DMS114 treated with DMSO at 0.1 percent for 48 hours (cell line): ENCODE results near the gene FGFBP1.
"Not testable (repeated sequence)": the region's sequence is repeated elsewhere in the genome, so short reads cannot be mapped to it uniquely, and the experiment has no call there.

Source experiments
- DNase-seq: peaks from one replicate; lab custom pipeline; 2025; ENCODE audit not compliant: unreplicated experiment; lab: John Stamatoyannopoulos, UW

Gene FGFBP1

DNA sequence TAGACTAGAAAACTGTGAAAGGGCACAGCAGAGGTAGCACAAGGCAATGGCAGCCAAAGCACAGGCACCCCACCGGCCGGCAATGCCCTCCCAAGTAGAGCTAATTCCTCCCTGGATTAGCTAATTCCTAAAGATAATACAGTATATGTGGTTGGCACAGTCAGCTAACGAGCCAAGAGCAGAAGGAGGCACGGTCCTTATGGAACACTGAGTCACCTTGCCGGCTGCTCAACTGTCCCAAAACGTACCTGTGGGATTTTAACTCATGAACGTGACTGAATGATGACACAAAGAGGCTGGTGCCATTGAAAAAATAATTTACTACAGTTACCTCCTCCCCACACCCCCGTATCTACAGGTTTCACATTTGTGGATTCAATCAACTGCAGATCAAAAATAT lies 9.1 kb upstream of the FGFBP1 start:
- DNase-seq = no peak

DNA sequence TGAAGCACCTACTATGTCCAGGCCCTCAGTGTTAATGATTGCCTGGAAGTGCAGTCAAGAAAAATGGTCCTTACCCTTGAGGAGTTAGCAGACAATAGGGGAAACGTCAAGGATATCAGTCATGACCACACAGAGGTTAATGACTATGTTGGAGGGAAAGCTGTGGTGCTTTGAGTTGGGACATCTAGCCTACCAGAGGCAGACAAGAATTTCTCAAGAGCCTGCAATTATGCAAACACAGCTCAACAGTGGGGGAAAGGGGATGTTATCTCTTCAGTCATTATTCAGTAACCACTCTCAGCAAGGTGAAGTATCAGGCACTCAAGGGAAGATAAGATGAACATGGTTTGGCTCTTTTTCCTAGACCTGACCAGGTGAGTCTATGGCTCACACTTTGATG lies 7.0 kb upstream of the FGFBP1 start:
- no peak for DNase-seq

DNA sequence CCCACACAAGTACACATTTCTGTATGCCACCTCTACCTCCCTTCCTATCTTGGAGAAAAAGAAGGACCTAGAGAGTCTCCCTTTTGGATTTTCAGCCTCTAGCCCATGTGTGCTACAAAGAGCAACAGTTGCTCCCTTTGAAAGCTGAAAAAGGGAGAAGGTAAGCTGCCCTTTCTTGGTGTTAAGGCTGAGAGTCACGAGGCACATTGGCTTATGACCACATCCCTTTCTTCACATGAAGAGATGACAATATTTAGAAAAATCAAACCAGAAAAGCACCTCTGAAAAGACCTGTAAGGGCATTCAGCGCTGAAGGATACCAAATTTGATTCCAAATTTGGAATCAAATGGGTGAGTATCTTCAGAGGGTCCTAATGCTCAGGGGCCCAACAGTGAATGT lies 6.4 kb upstream of the FGFBP1 start:
- DNase-seq = no peak

DNA sequence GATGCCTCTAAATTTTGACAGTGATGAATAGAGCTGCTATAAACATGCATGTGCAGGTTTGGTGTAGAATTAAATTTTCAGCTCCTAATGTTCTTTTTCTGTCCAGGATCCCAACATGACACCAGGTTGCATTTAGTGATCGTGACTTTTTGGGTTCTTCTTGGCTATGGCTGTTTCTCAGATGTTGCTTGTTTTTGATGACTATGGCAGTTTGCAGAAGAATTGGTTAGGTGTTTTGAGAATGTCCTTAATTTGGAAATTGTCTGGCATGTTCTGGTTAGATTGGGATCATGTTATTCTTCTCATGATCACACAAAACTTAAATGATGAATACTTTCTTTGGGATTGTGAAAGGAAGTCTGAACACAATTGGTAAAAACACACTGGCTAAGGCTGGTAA lies 3.7 kb upstream of the FGFBP1 start:
- no peak for DNase-seq

DNA sequence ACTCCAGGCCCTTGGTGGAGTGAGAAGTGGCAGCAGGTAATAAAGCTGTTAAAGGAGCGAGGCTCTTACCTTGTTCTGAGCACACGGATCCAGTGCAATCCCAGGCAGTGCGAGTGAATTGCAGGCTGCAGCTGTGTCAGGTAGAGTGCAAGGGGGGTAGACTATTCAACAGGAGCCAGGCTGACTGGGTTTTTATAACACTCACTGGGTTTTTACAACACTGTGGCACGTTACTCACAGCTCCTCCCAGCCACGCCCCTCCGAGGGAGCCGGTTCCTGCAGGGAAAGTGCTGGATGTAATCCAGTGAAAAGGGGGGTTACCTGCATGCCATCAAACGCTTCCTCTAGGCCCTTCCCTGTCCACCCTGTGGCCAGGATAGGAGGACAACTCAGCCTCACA lies 358 bp downstream of the FGFBP1 start:
- no peak for DNase-seq

DNA sequence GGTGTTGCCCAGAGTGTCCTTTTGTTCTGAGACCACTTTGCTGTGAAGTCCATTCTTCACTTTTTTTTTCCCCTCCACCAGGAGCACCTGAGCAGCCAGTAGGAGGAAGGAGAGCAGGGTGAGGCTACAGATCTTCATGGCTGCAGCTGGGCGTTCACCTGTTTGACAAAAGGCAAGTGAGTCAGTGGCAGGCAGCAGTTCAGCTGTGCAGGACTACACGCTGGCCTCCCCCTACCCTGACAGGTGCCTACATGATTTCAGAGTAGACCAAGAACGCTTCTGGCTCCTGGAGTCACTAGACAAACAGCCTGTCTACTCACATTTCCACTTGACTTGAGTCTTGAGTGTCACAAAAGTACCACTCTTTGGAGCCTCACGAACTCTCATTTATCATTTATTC lies 2.0 kb downstream of the FGFBP1 start:
- DNase-seq = no peak

DNA sequence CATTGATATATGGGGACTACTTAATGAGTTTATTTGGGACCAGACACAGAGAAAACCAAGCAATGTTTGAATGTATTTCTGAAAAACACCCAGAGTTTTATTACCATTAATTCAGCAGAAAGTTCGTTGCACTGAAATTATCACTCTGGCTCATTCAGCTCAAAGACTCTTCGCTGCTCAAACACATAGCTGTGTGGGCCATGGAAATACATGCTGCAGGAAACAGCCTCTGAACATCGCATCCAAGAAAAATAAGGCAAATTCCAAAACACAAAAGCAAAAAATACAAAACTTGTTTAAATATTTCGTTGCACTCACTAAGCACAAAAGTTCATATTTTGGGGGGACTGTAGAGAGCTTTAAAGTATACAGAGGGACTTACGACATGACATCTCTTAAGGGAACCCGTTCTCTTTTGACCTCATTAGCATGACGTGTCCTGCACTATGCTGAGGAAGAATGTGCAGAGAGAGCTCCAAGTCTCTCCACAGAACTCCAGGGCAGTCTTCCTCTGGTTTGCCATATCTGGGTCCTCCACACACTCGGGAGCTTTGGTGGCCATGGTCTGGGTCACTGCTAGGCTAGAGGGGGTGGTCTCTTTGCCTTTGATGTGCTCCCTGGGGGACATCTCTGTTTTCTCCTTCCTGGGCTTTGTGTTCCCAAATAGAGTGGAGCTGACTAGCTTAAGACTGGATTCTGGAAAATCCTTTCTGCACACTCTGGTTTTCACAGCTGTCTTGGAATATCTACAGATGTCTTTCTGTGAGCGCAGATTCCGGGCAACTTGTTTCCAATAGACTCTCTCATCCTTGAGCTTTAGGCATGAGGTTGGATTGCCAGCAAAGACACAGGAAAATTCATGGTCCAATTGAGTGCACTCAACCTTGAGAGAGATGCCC lies 2.8 kb downstream of the FGFBP1 start:
- no peak for DNase-seq

DNA sequence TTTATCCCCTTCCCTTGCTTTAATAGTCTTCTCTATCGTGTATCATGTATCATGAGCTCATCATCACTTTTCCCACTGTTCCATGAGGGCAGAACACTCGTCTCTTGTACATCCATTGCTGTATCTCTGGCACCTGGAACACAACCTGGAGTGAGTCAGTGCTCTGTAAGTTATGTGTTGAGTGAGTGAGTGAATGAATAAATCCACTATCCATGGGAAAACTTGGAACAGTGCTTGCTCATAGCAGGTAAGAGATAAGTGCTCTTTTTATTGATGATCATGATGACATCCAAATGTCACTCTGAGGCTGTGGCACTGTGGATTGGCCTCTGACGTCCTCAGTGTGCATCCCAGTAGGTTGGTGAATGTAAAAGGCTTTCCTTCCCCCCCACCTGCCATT lies 4.3 kb downstream of the FGFBP1 start:
- no peak for DNase-seq

DNA sequence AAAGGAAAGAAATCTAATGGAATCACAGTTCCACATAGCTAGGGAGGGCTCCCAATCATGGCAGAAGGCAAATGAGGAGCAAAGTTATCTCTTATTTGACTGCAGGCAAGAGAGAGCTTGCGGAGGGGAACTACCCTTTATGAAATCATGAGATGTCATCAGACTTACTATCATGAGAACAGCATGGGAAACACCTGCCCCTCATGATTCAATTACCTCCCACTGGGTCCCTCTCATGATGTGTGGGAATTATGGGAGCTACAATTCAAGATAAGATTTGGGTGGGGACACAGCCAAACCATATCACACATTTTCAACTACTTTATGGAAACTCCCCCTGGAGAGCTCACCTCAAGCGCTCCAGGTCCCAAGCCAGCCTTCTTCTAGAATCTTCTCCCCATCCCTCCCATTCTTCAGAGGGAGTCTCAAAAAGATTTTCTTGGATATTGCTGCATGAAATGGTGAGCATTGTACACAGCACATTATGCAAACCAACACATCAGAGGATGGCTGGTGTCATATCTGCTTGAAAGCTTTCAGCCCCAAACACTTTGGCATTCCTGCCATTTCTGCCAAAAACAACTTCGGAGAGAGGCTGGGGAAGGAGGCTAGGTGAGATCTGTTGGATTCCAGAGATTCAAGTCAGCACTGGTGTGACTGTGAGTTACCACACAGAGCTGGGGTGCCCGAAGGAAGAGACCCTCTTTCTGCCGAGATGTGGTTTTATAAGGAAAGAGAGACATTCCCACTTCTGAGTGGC lies 6.9 kb downstream of the FGFBP1 start:
- no peak for DNase-seq

DNA sequence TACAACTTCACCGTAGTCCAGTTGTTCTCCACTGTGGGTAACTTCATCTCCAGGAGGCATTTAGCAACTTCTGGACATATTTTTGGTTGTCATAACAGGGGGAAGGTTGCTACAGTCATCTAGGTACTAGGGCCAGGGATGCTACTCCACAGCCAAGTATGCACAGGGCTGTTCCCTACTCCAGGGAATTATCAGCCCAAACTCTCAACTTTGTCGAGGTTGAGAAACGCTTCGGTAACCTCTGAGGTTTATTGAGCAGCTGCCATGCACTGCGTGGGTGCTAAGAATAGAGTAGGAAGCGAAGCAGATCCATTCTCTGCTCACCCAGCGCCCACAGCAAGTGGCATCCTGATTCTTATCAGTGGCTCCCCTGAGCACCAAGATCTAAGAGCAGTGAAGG lies 8.2 kb downstream of the FGFBP1 start:
- DNase-seq = no peak

DNA sequence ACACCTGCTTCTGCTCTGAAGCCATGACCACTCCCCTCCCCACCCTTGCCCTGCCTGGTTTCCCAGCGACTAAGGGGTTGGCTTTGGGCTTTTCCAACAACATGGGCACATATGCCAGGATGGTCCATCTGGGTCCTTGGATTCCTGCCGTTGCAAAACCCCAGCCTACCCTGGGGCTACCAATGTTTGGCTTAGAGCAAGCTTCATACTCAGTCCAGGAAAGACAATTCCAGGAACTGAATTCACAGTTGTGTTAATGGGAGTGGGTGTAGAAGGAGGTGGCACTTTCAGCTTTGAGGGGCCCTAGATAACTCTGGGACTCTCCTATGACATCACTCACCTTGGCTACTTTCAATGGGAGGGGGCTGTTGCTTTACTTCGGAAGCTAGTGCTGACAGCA lies 9.0 kb downstream of the FGFBP1 start:
- DNase-seq = no peak

DNA sequence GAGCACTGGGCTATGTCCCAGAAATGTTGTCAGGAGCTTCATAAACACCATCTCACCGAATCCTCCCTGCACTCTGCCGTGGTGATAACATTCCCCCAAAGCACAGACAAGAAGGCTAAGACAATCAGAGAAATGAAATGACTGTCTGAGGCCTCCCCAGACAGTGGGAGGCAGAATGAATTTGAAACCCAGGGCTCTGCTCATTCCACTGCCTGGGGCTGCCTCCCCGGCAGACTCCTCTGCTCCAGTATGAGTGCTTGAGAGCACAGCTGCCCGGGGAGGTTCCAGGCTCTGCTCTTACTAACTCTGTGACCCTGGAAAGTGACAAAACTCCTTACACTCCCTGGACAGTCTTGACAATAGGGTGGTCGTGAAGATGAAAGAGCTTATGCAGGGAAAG lies 9.7 kb downstream of the FGFBP1 start:
- DNase-seq = no peak

DNA sequence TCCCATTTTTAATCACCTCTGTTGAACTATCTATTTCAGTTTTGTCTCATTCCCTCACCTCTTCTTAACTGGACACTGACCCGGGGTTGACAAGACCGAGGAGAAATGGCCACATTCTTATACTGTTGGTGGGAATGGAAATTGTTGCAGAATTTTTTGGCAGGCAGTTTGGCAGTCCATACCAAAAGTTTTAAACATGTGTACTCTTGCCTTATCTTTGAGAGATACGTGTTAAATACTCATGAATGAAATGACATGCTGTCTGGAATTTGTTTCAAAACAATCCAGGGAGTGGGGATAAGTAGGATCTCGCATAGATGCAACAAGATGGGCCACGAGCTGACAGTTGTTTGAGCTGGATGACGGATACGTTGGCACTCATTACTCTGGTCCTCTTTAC lies 12.1 kb downstream of the FGFBP1 start:
- DNase-seq = no peak

DNA sequence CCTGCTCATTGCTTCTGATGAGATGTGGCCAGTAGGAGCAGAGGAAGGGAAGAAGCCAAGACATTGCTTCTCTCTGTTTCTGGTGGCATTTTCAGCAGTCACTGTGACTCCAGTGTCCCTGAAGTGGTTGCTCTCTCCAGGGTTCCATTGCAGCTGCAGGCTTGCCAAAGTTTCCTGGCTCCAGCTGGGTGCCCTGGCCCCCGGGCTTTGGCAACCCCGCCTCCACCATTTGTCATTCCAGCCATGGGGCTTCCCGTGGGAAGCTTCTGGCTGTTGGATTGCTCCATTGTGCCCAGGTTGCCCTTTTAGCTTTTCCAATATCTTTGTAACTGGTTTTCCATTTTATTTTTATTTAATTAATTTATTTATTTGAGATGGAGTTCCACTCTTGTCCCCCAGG lies 12.7 kb downstream of the FGFBP1 start:
- DNase-seq = no peak

DNA sequence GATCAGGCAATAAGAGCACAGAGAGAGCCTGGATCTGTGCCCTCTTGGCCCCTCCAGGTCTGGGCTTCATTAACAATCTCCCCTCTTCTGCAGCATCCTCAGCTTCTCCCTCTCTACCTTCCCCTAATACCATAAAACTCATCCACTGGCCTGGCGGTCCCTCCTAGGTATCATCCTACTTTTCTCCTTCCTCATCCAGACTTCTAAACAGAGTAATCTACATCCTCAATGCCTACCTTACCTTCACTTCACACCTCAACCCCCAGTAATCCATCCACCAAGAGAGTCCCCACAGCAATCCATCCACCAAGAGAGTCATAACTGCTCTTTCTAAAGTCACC lies 17.0 kb downstream of the FGFBP1 start:
- no peak for DNase-seq

DNA sequence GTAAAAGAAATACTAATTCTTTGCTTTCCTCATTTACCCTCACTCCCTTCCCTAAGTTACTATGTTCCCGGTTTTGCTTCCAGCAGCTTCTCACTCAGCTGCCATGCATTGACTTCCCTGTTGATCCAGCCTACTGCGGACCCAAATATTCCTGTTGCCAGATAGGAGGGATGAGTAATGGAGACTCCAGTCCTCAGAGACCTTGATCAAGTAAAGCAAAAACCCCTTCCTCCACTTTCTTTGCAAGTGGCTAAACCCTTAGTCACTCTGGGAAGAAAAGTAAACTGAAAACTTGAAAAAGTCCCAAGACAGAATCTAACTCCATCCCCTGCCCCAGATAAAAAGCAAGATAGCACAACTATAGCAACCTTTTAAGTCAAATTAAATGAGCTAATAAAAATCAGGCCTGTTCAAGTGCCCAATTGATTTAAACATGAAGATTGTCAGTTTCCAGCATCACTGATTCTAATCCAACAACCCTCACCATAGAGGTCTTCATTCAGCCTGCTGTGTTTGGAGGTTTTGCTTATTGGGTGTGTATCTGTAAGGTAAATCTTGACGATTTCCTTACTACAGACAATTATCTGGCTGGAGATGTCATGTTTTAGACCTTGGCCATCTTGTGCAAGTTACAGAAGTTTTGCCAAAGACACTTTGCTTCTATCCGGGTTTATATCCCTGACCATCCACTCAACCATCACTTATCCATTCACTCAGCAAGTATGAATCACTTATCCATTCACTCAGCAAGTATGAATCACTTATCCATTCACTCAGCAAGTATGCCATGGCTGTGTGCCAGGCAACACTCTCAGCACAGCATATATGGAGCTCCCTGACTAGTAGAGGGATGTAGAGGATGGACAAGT lies 17.6 kb downstream of the FGFBP1 start:
- no peak for DNase-seq

DNA sequence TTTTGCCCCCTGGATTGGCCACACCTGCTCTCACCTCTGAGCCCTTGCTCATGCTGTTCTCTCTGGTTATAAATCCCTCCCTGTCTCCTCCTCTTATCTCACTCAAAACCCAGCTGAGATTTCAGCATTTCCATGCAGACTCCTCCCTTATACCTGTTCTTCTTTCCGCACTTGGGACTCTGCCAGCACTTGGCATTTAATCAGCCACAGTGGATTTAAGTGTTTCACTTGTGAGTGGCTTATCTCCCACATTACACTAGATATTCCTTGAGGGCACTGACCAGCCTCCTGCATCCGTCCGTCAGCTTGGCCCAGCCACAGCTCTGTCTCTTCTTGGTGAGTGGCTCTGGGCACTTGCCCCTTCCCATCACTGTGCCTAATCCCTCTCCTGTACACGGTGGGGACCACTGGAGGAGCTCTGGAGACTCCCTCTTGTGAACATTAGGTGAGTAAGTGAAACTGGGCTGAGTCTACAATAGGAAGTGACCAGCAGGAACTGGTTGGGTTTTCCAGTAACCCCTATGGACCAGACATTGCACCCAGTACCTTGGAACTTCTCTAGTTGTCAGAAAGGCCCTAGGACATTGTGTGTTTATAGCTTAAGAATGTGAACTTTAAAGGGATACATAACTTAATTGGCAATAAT lies 19.9 kb downstream of the FGFBP1 start:
- no peak for DNase-seq

DNA sequence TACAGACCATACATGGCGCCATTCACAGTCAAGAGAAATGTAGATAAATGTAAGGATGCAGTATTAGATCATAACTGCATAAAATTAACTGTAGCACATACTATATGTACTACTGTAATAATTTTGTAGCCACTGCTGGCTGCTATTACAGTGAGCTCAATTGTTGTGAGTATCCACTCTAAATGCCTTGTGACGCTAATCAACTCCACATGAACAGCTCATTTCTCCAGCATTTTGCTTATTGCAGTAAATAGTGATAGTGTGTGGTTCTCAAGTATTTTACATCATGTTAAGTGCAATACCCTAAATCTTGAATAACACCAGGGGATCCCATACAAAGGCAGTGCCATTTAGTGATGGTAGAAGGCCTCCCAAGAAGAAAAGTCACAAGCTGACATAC lies 21.2 kb downstream of the FGFBP1 start:
- DNase-seq = no peak

DNA sequence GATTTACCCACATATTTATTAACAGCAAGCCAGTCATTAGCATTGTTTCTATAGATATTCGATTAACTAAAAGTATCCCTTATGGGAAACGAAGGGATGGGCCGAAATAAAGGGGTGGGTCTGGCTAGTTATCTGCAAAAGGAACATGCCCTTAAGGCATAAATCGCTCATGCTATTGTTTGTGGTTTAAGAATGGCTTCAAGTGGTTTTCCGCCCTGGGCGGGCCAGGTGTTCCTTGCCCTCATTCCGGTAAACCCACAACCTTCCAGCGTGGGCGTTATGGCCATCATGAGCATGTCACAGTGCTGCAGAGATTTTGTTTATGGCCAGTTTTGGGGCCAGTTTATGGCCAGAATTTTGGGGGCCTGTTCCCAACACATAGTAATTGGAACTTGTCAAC lies 22.2 kb downstream of the FGFBP1 start:
- DNase-seq = not testable (repeated sequence)

DNA sequence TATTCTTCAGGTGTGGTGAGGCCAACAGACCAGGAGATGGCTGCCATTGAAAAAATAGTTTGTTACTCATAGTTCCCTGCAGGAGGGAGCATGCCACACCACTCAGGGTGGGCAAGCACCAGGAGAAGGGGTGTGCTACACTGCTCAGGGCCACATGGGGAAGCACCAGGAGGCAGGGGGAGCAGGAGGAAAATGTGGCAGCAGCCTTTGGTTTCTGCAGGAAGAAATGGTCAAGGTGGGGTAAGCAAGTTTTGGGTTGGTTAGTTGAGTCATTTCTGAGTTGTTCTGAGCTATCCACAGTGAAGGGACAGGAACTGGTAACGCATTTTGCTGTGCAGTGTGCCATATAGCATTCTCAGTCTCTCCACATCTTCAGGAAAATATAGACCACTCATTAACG lies 23.8 kb downstream of the FGFBP1 start:
- no peak for DNase-seq

DNA sequence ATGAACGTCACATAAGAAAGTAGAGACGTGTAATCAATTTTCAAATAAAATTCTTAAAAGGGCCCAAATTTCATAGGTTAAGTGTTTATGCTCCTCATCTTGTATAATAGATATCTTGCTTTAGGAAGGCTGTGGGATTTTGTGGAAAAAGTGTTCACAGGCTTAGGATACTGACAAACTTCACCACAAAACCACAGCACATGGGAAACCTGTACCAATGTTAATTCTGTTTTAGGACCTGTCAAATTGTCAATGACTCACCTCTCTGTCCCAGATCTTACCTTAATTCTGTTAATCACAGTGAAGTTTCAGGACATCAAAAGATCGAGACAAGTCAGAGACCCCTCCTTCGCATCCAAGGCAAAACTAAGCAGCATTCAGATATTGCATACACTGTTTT lies 24.2 kb downstream of the FGFBP1 start:
- DNase-seq = no peak
